Measurements from ENCODE around the gene FGF2. TPM values are rescaled to one million over a fixed set of nuclear protein-coding genes. Genes with fewer than 3 reads are reported as not detected.

FGF2 gene
- total RNA-seq, 1 experiment from 2014 or later, result 99.0 TPM

DNA sequence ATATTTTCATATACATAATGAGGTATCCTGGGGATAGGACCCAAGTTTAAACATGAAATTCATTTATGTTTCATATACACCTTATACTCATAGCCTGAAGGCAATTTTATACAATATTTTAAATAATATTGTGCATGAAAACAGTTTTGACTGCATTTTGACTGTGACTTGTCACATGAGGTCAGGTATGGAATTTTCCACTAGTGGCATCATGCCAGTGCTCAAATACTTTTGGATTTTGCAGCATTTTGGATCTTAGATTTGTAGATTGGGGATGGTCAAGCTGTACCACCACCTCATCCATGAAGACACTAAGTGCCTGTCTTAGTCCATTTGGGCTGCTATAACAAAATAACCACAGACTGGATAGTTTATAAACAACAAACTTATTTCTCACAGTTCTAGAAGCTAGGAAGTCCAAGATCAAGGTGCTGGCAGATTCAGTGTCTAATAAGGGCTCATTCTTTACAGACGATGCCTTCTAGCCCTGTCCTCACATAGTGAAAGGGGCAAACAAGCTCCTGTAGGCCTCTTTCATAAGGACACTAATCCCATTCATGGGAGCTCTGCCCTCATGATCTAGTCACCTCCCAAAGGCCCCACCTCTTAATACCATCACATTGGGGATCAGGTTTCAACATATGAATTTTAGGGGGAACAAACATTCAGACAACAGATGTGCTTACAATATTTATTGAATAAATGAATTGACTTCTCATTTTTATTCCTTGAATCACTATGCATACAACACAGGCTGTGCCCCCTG lies 86.4 kb downstream of the FGF2 start:
- no peak overlapping the region for H3K27ac Mint-ChIP-seq
- Histone ChIP-seq H4K8ac (replicated peaks; ENCODE audit: insufficient read length, low read depth, low read length) (no peak overlapping the region), H3K27me3 (ENCODE audit: insufficient read depth, low read length) (no peaks in the 10 kb centered on the region), H3K23me2 (ENCODE audit: insufficient read length, low read depth, low read length, poor library complexity, severe bottlenecking) (no peaks in the 10 kb centered on the region), H4K20me1 (ENCODE audit: control insufficient read depth, insufficient read depth, insufficient read length) (no peaks in the 10 kb centered on the region), H3K23ac (ENCODE audit: insufficient read length, low read depth, low read length) (no peak overlapping the region), H2BK15ac (ENCODE audit: low read depth, low read length) (no peak overlapping the region), H3K9ac (ENCODE audit: extremely low read depth, insufficient read length, low read length) (no peak overlapping the region), H3K56ac (ENCODE audit: insufficient read length, low read depth, low read length) (no peak overlapping the region), H2AFZ (ENCODE audit: low read length) (no peak overlapping the region), H2AK5ac (ENCODE audit: insufficient read length, low read length) (no peak overlapping the region), H3K79me1 (ENCODE audit: insufficient read depth, low read depth, low read length, poor library complexity, severe bottlenecking) (no peaks in the 10 kb centered on the region), H3K14ac (ENCODE audit: insufficient read depth, low read length) (no peak overlapping the region), H2BK20ac (ENCODE audit: low read depth, low read length, poor library complexity, severe bottlenecking) (no peak overlapping the region), H4K91ac (ENCODE audit: insufficient read length, low read depth, low read length) (no peak overlapping the region), H3K4me2 (ENCODE audit: insufficient read depth, insufficient read length, low read length) (no peak overlapping the region), H2BK12ac (ENCODE audit: insufficient read length, low read depth, low read length) (no peak overlapping the region), H2BK5ac (ENCODE audit: insufficient read length, low read length) (no peak overlapping the region), H3K18ac (ENCODE audit: insufficient read length, low read depth, low read length) (no peak overlapping the region), H4K5ac (ENCODE audit: insufficient read length, low read depth, low read length) (no peak overlapping the region), H2BK120ac (ENCODE audit: low read depth, low read length, poor library complexity, severe bottlenecking) (no peak overlapping the region), H3T11ph (ENCODE audit: low read length) (no peak overlapping the region), H3K27ac (ENCODE audit: insufficient read length, low read depth, low read length) (no peak overlapping the region), H3K4me1 (ENCODE audit: insufficient read depth, low read length) (no peaks in the 10 kb centered on the region), H3K9me3 (ENCODE audit: control insufficient read depth, low read depth, low read length) (no peaks in the 10 kb centered on the region), H3K4ac (ENCODE audit: low read depth, low read length) (no peak overlapping the region), H3K79me2 (ENCODE audit: insufficient read depth, low read length) (no peaks in the 10 kb centered on the region)
- no peaks in the 10 kb centered on the region for H3K27me3 Mint-ChIP-seq (ENCODE audit: low read depth)
- WGBS (ENCODE audit: extremely low coverage, insufficient read length, low lambda C conversion rate), result no CpG with 5 or more reads among the region's 1 CpG
- no peak for DNase-seq
- H3K4me1 Mint-ChIP-seq, result peaks cover 3 to 7% of the 10 kb centered on the region in 2 experiments; a peak in 3 of 4 replicates
- H3K4me3 Mint-ChIP-seq, result no peak overlapping the region
- peaks cover 0 to 7% (median 0%) of the 10 kb centered on the region in 3 experiments; a peak in 3 of 7 replicates for H3K36me3 Mint-ChIP-seq (ENCODE audit: insufficient read depth in 1 of 3, low read depth in 3 of 3)
- H3K9me3 Mint-ChIP-seq, result no peaks in the 10 kb centered on the region; a peak in 1 of 5 replicates
- TF ChIP-seq, protein P1, sequence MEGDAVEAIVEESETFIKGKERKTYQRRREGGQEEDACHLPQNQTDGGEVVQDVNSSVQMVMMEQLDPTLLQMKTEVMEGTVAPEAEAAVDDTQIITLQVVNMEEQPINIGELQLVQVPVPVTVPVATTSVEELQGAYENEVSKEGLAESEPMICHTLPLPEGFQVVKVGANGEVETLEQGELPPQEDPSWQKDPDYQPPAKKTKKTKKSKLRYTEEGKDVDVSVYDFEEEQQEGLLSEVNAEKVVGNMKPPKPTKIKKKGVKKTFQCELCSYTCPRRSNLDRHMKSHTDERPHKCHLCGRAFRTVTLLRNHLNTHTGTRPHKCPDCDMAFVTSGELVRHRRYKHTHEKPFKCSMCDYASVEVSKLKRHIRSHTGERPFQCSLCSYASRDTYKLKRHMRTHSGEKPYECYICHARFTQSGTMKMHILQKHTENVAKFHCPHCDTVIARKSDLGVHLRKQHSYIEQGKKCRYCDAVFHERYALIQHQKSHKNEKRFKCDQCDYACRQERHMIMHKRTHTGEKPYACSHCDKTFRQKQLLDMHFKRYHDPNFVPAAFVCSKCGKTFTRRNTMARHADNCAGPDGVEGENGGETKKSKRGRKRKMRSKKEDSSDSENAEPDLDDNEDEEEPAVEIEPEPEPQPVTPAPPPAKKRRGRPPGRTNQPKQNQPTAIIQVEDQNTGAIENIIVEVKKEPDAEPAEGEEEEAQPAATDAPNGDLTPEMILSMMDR (conservative IDR thresholded peaks at IDR 0.05), result no peak

Measured in H9 (cell line).